GM18520 (cell line): Measurements from ENCODE around the gene PTPRT.

Source experiments
- ATAC-seq: cut with Tn5 transposase; IDR thresholded peaks from one replicate; pipeline ENCODE4 v1.9.1; 2021; ENCODE audit not compliant: unreplicated experiment

The PTPRT gene

GRCh38 chr20:42846784-42847490 is 342.8 kb downstream of the PTPRT start:
- no peak for ATAC-seq

- no peak for ATAC-seq
Observed at GRCh38 chr20:42844751-42845150, 345.0 kb downstream of the PTPRT start.

- ATAC-seq: no peak
Observed at GRCh38 chr20:42837456-42837855, 352.2 kb downstream of the PTPRT start.

GRCh38 chr20:42836339-42836738 is 353.4 kb downstream of the PTPRT start:
- no peak for ATAC-seq

- no peak for ATAC-seq
Observed at GRCh38 chr20:42807876-42808275, 381.8 kb downstream of the PTPRT start.

GRCh38 chr20:42795111-42795695 is 394.5 kb downstream of the PTPRT start:
- ATAC-seq: no peak

GRCh38 chr20:42792052-42792451 is 397.7 kb downstream of the PTPRT start:
- no peak for ATAC-seq

- no peak for ATAC-seq
Observed at GRCh38 chr20:42790111-42790510, 399.6 kb downstream of the PTPRT start.

- ATAC-seq: no peak
Observed at GRCh38 chr20:42788707-42789106, 401.0 kb downstream of the PTPRT start.

- no peak for ATAC-seq
Observed at GRCh38 chr20:42785041-42785440, 404.7 kb downstream of the PTPRT start.

- no peak for ATAC-seq
Observed at GRCh38 chr20:42779216-42779615, 410.5 kb downstream of the PTPRT start.

- ATAC-seq: no peak
Observed at GRCh38 chr20:42775866-42776265, 413.8 kb downstream of the PTPRT start.

- no peak for ATAC-seq
Observed at GRCh38 chr20:42775037-42775436, 414.7 kb downstream of the PTPRT start.

GRCh38 chr20:42763015-42763414 is 426.7 kb downstream of the PTPRT start:
- no peak for ATAC-seq

- ATAC-seq: no peak
Observed at GRCh38 chr20:42756991-42757390, 432.7 kb downstream of the PTPRT start.

- ATAC-seq: no peak
Observed at GRCh38 chr20:42754706-42755105, 435.0 kb downstream of the PTPRT start.

GRCh38 chr20:42752620-42753019 is 437.1 kb downstream of the PTPRT start:
- ATAC-seq: no peak

GRCh38 chr20:42749556-42749955 is 440.1 kb downstream of the PTPRT start:
- ATAC-seq: no peak

- no peak for ATAC-seq
Observed at GRCh38 chr20:42747765-42748411, 441.8 kb downstream of the PTPRT start.

- no peak for ATAC-seq
Observed at GRCh38 chr20:42744756-42745465, 444.8 kb downstream of the PTPRT start.

GRCh38 chr20:42742926-42743325 is 446.8 kb downstream of the PTPRT start:
- ATAC-seq: no peak

- no peak for ATAC-seq
Observed at GRCh38 chr20:42741906-42742305, 447.8 kb downstream of the PTPRT start.
